Stimulated activated CD4-positive, alpha-beta T cell treated with anti-CD3 and anti-CD28 coated beads, Interleukin-4, amount 100 ng/mL, for 4 hours (primary cell): ENCODE data around the gene GSTM1.
"Not testable (repeated sequence)": the region's sequence is repeated elsewhere in the genome, so short reads cannot be mapped to it uniquely, and the experiment has no call there.

Source experiments
- DNase-seq, 2 experiments: peaks; one replicate each; pipeline ENCODE4 v3.0.0-alpha.2; 2020

Gene GSTM1

GRCh38 chr1:109704173-109704572, 16.6 kb downstream of the GSTM1 start:
- DNase-seq, result no peak

- no peak for DNase-seq
These were observed 17.8 kb downstream of the GSTM1 start for GRCh38 chr1:109705411-109705810.

- not testable (repeated sequence) for DNase-seq
These were observed 21.3 kb downstream of the GSTM1 start for GRCh38 chr1:109708949-109709348.

- DNase-seq, result not testable (repeated sequence)
These were observed 22.2 kb downstream of the GSTM1 start for GRCh38 chr1:109709822-109710221.

GRCh38 chr1:109711593-109712320, 24.1 kb downstream of the GSTM1 start, which contains the start of gene GSTM5:
Gene GSTM5, plus strand, starts transcription at chr1:109712251. Its CDS starts 62 bp downstream, at chr1:109712313.
- not testable (repeated sequence) for DNase-seq

- no peak for DNase-seq
These were observed 24.8 kb downstream of the GSTM1 start for GRCh38 chr1:109712321-109712864.

DNA sequence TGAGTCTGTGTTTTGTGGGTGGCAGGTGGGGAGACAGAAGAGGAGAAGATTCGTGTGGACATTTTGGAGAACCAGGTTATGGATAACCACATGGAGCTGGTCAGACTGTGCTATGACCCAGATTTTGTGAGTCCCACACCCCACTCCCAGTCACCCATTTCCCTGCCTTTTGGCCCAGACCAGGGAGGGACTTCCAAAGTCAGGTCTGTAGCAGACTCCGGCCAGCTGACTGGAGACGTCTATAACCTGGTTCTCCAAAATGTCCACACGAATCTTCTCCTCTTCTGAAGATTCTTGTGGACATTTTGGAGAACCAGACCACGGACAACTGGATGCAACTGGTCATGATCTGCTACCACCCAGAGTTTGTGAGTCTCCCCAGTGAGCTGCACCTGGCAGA, 26.0 kb downstream of the GSTM1 start:
- no peak for DNase-seq

DNA sequence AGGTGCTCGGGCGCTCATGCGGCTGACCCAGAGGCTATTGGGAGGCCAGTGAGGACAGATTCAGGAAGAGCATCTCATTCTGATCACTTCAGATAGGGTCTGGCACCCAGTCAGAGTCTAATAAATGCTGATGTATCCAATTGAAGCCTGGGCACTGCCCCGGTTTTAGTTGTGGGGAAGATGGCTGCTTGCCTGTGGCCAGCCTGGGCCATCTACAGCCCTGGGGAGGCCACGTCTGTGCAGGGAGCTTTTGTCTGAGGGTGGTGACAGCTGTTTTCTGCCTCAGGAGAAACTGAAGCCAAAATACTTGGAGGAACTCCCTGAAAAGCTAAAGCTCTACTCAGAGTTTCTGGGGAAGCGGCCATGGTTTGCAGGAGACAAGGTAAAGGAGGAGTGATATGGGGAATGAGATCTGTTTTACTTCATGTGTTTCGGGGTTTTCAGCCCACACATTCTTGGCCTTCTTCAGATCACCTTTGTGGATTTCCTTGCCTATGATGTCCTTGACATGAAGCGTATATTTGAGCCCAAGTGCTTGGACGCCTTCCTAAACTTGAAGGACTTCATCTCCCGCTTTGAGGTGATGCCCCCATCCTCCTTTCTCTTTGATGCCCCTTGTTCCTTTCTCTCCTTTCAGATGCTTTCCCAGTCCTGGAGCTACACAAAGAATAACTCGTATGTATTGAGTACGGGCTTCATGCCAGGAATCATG, 27.2 kb downstream of the GSTM1 start:
- no peak for DNase-seq

GRCh38 chr1:109716121-109716520, 28.5 kb downstream of the GSTM1 start:
- no peak for DNase-seq

GRCh38 chr1:109716570-109717090, 29.0 kb downstream of the GSTM1 start:
- no peak for DNase-seq

GRCh38 chr1:109717729-109718128, 30.1 kb downstream of the GSTM1 start:
- DNase-seq, result no peak

DNA sequence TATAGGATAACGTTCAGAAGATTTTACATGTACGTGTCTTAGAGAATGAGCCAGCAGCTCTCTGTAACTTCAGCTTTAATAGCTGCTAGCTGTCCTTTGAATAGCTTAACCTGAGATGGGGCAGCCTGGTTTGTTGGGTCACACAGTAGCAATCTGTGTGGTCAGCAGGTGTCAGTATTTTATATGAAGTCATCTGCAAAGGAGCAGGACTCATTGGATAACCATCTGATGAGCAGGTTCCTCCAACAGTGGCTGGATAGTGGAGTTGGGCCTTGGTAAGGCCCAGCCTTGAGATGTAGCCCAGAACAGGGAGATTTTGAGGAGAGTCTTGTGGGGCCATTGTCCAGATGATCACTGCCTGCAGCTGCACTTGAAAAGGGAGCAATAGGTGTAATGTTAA, 30.9 kb downstream of the GSTM1 start:
- DNase-seq, result no peak

DNA sequence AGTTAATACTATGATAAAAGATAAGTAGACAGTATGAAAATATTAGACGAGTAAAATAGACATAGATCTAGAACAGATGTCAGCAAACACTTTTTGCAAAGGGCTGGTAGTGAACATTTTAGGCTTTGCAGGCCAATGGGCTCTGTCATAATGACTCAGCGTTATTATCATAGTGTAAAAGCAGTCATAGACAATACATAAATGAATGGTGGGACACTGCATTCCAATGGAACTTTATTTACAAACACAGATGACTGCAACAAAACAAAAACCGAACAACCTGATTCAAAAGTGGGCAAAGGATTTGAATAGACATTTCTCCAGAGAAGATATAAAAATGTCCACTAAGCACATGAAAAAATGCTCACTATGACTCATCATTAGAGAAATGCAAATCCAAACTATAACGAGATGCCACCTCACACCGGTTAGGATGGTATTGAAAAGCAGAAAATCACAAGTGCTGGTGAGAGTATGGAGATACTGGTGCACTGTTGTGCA, 31.8 kb downstream of the GSTM1 start:
- no peak for DNase-seq

- no peak for DNase-seq
These were observed 33.4 kb downstream of the GSTM1 start for GRCh38 chr1:109721042-109721441.

GRCh38 chr1:109721971-109722370, 34.4 kb downstream of the GSTM1 start:
- DNase-seq, result no peak

GRCh38 chr1:109722908-109723691, 35.5 kb downstream of the GSTM1 start:
- no peak for DNase-seq

- DNase-seq, result no peak
These were observed 37.3 kb downstream of the GSTM1 start for GRCh38 chr1:109724933-109725332.

GRCh38 chr1:109725510-109725909, 37.9 kb downstream of the GSTM1 start:
- DNase-seq, result no peak

DNA sequence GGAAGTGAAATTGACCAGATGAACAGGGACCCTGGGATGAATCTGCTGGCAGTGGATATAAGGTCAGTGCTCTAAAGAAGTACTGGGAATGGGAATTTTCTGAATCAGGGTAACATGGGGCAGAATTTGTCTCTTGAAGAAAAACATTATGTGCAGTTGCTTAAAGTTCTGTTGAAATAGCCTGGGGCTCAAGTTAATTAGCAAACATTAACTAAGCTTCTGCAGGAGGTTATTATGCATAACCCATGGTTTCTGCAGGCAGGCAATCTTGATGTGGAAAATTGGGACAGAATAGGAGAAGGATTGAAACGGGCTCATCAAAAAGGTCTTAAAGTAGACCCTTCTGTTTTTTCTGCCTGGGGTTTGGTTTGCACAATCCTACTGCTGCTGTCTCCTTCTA, 38.4 kb downstream of the GSTM1 start:
- DNase-seq, result no peak

DNA sequence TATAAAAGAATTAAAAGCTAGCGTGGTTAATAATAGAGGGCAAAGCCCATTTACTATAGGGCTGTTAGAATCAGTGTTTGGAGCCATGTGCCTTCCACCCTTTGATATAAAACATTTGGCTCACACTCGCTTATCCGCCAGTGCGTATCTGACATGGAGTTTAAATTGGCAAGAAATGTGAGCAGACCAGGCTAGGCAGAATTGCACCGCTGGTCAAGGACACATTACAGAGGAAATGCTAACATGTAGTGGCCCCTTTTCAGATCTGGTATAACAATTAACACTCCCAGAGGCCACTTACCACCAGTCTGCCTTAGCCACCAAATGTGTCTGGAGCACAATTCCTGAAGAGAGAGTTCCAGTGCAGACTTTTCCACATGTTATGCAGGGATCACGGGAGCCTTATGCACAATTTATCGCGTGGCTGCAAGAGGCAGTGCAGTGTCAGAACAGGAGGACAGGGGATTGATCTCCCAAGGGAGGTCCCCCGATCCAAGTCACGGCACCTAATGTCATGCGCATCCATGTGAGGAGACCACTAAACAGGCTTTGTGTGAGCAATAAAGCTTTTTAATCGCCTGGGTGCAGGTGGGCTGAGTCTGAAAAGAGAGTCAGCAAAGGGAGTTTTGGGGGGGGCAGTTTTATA, 39.2 kb downstream of the GSTM1 start:
- no peak for DNase-seq

- no peak for DNase-seq
These were observed 41.3 kb downstream of the GSTM1 start for GRCh38 chr1:109728870-109729269.

DNA sequence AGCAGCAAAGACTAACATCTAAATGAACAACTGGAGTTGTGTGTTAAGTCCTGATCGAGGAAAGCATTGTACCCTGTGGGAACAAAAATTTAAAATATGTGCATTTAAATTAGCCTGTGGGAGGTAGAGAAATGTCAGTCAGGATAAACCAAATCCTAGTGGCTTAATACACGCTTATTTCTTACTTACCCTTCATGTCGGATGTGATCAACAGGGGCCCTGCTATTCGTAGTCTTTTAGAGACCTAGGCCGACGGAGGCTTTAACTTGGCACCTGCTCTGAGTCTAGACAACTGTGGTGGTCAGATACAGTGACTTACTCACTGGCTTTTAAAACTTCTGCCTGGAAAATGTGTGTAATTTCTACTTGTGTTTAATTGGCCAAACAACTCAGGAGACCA, 43.0 kb downstream of the GSTM1 start:
- no peak for DNase-seq
